SK-N-SH (cell line): ENCODE data around the gene BDKRB2. TPM values are rescaled to one million over a fixed set of nuclear protein-coding genes. Genes with fewer than 3 reads are reported as not detected.

Experiments
- CTCF ChIA-PET: fragments of 300-600, 350-600 bp; formaldehyde crosslinking; extraction: SDS; loops from one replicate; lab custom pipeline; 2021; lab: Yijun Ruan, JAX
- POLR2A ChIA-PET: fragments of 350-600 bp; sonication (Branson Sonifier 250); formaldehyde crosslinking; extraction: SDS; loops from one replicate; lab custom pipeline; 2020; ENCODE audit warnings: antibody characterized with exemption, inconsistent platforms; lab: Yijun Ruan, JAX
- DNase-seq: peaks from one replicate; pipeline ENCODE4 v3.0.0; 2012
- H2AFZ ChIP-seq: fragments of 200-600 bp; sonication (generic); 2 replicates; pipeline ENCODE4 v1.8.1; 2016; ENCODE audit warnings: antibody characterized with exemption, mild to moderate bottlenecking, low read depth
- H3F3A ChIP-seq: fragments of 200-600 bp; sonication (generic); replicated peaks from 2 replicates; pipeline ENCODE3; 2016; ENCODE audit warnings: antibody characterized with exemption, mild to moderate bottlenecking; ENCODE audit not compliant: insufficient read depth
- H3K27ac ChIP-seq, 2 experiments: fragments of 200-500 bp in 1 of 2; fragments of 200-600 bp in 1 of 2; sonication (Bioruptor generic) in 1 of 2; sonication (generic), shearing (Covaris generic) in 1 of 2; 2 replicates each; pipeline versions ENCODE4 v1.5.1 to v1.6.1; 2014 to 2016; ENCODE audit warnings: low read depth in 2 of 2, inconsistent platforms in 1 of 2, low read length in 1 of 2, mild to moderate bottlenecking in 1 of 2, mixed read lengths in 1 of 2
- H3K27me3 ChIP-seq: fragments of 200-600 bp; sonication (generic), shearing (Covaris generic); 2 replicates; pipeline ENCODE4 v1.6.1; 2016; ENCODE audit warnings: mixed run types; ENCODE audit not compliant: insufficient read depth
- H3K36me3 ChIP-seq, 2 experiments: fragments of 200-500 bp in 1 of 2; fragments of 200-600 bp in 1 of 2; sonication (Bioruptor generic) in 1 of 2; sonication (generic) in 1 of 2; replicated peaks in 1 of 2; 2 replicates each; pipeline versions ENCODE3 to v1.5.1; 2014 to 2016; ENCODE audit warnings: low read length in 1 of 2, mild to moderate bottlenecking in 1 of 2; ENCODE audit not compliant: insufficient read depth in 2 of 2, control insufficient read depth in 1 of 2
- H3K4me1 ChIP-seq, 2 experiments: fragments of 200-500 bp in 1 of 2; fragments of 200-600 bp in 1 of 2; sonication (Bioruptor generic) in 1 of 2; sonication (generic), shearing (Covaris generic) in 1 of 2; 2 replicates each; pipeline versions ENCODE4 v1.5.1 to v1.6.1; 2014 to 2016; ENCODE audit warnings: low read depth in 1 of 2, low read length in 1 of 2, mixed run types in 1 of 2; ENCODE audit not compliant: insufficient read depth in 2 of 2, control insufficient read depth in 1 of 2
- H3K4me2 ChIP-seq: fragments of 200-600 bp; sonication (generic), shearing (Covaris generic); 2 replicates; pipeline ENCODE4 v1.6.1; 2017; ENCODE audit warnings: mixed run types
- H3K4me3 ChIP-seq, 2 experiments: fragments of 200-500 bp in 1 of 2; fragments of 200-600 bp in 1 of 2; sonication (Bioruptor generic) in 1 of 2; sonication (generic), shearing (Covaris generic) in 1 of 2; 2 replicates each; pipeline versions ENCODE4 v1.5.1 to v1.8.1; 2014 to 2016; ENCODE audit warnings: low read depth in 2 of 2, inconsistent platforms in 1 of 2, low read length in 1 of 2, mild to moderate bottlenecking in 1 of 2, mixed read lengths in 1 of 2, moderate library complexity in 1 of 2
- H3K79me2 ChIP-seq: fragments of 200-600 bp; sonication (generic); 2 replicates; pipeline ENCODE4 v1.8.1; 2017; ENCODE audit warnings: mild to moderate bottlenecking; ENCODE audit not compliant: insufficient read depth
- H3K9ac ChIP-seq: fragments of 200-600 bp; sonication (generic); 2 replicates; pipeline ENCODE4 v1.6.1; 2017; ENCODE audit warnings: mixed run types
- H3K9me2 ChIP-seq: fragments of 200-600 bp; sonication (generic); 2 replicates; pipeline ENCODE4 v1.6.1; 2017; ENCODE audit warnings: mixed run types
- H3K9me3 ChIP-seq: fragments of 200-600 bp; sonication (generic); 2 replicates; pipeline ENCODE4 v1.6.1; 2017; ENCODE audit warnings: mixed run types, mild to moderate bottlenecking, moderate library complexity
- H4K20me1 ChIP-seq: fragments of 200-600 bp; sonication (generic); 2 replicates; pipeline ENCODE4 v1.6.1; 2017; ENCODE audit warnings: mild to moderate bottlenecking, mixed run types; ENCODE audit not compliant: insufficient read depth
- CHD2 ChIP-seq: fragments of 150-350 bp; IDR thresholded peaks from 2 replicates; pipeline ENCODE4 v1.6.1; 2018; ENCODE audit warnings: low read length; ENCODE audit not compliant: partially characterized antibody
- EZH2phosphoT487 ChIP-seq: fragments of 200-600 bp; sonication (generic); IDR thresholded peaks from 2 replicates; pipeline ENCODE4 v1.6.1; 2017; ENCODE audit warnings: low read depth, mixed run types, mild to moderate bottlenecking, antibody characterized with exemption, moderate library complexity, borderline replicate concordance
- FOSL2 ChIP-seq: IDR thresholded peaks from 2 replicates; pipeline ENCODE4 v1.4.0; 2012; ENCODE audit warnings: low read depth, mild to moderate bottlenecking, moderate library complexity, borderline replicate concordance
- FOXM1 ChIP-seq: IDR thresholded peaks from 2 replicates; pipeline ENCODE4 v1.4.0; 2012; ENCODE audit warnings: low read depth, mild to moderate bottlenecking
- IRF3 ChIP-seq: fragments of 150-350 bp; IDR thresholded peaks from 2 replicates; pipeline ENCODE4 v1.6.1; 2016; ENCODE audit warnings: mild to moderate bottlenecking, low read depth, low read length
- JUND ChIP-seq: IDR thresholded peaks from 2 replicates; pipeline ENCODE4 v1.4.0; 2012
- MAX ChIP-seq: IDR thresholded peaks from 2 replicates; pipeline ENCODE4 v1.4.0; 2012; ENCODE audit warnings: low read depth
- MXI1 ChIP-seq: IDR thresholded peaks from 2 replicates; pipeline ENCODE4 v1.6.1; 2012; ENCODE audit warnings: mild to moderate bottlenecking, low read depth, low read length, improper control_type of control experiment
- RAD21 ChIP-seq: IDR thresholded peaks from 2 replicates; pipeline ENCODE4 v1.6.1; 2012; ENCODE audit warnings: mild to moderate bottlenecking, low read length
- RFX5 ChIP-seq: IDR thresholded peaks from 2 replicates; pipeline ENCODE4 v1.6.1; 2012; ENCODE audit warnings: mild to moderate bottlenecking, improper control_type of control experiment, low read length
- SIN3A ChIP-seq: IDR thresholded peaks from 2 replicates; pipeline ENCODE4 v1.6.1; 2012; ENCODE audit warnings: low read depth, mild to moderate bottlenecking, low read length, moderate library complexity, borderline replicate concordance
- TAF1 ChIP-seq: IDR thresholded peaks from 2 replicates; pipeline ENCODE4 v1.6.1; 2012; ENCODE audit warnings: low read depth, mild to moderate bottlenecking, low read length, moderate library complexity, borderline replicate concordance
- YY1 ChIP-seq: IDR thresholded peaks from 2 replicates; pipeline ENCODE4 v1.4.0; 2012; ENCODE audit warnings: low read depth, mild to moderate bottlenecking
- ZBTB33 ChIP-seq: IDR thresholded peaks from 2 replicates; pipeline ENCODE4 v1.4.0; 2012; ENCODE audit warnings: low read depth, borderline replicate concordance
- WGBS: methylation state at CpG from one replicate; pipeline ENCODE4 v1.1.6; 2017; ENCODE audit warnings: low lambda C conversion rate; 5-methylcytosine and 5-hydroxymethylcytosine counted together
- polyA plus RNA-seq, 3 experiments: library from polyadenylated mRNA; depleted of rRNA; stranded (reverse); fragments of >200 nt; gene quantifications; 2 replicates each; pipeline ENCODE4 v1.2.3, GENCODE V29; 2012

The BDKRB2 gene
- polyA plus RNA-seq, 1 of the 3 experiments (the other 2 are of a cell fraction) = 4.8 TPM

GRCh38 chr14:96265383-96266095 lies 60.9 kb downstream of the BDKRB2 start:
- no peak for TF ChIP-seq MXI1
- TF ChIP-seq FOXM1 = no peak
- no peak for TF ChIP-seq FOSL2
- TF ChIP-seq MAX = no peak
- TF ChIP-seq JUND = no peak
- TF ChIP-seq RAD21 = no peak
- TF ChIP-seq SIN3A = no peak
- TF ChIP-seq YY1 = no peak
- no peak for TF ChIP-seq RFX5
- no peak for TF ChIP-seq CHD2
- no peak for TF ChIP-seq EZH2phosphoT487
- no peak for TF ChIP-seq TAF1
- TF ChIP-seq ZBTB33 = no peak
- no peak for TF ChIP-seq IRF3
- H3K4me1 ChIP-seq = peaks cover 29 to 43% of the 10 kb centered on the region in 2 experiments; a peak in 3 of 4 replicates
- peak overlapping the region in 1 of 2 experiments; percentile 87; a peak in 1 of 4 replicates for H3K27ac ChIP-seq
- H2AFZ ChIP-seq = no peak overlapping the region
- no peak for DNase-seq
- no peak overlapping the region for H3K9ac ChIP-seq
- 70% methylated on average over 15 of the region's 16 CpGs for WGBS
- ChIA-PET POLR2A (no interaction called here), CTCF (interaction anchor here (1.1 to 4.7 kb wide), 4 partner anchors 10 to 266 kb away, joined by 3 to 49 read pairs (median 13); no protein-coding TSS in a partner anchor)
- H3F3A ChIP-seq = peaks cover 17% of the 10 kb centered on the region
- H3K4me2 ChIP-seq = no peak overlapping the region
- no peak overlapping the region for H3K4me3 ChIP-seq
- H4K20me1 ChIP-seq = no peaks in the 10 kb centered on the region
- H3K9me3 ChIP-seq = no peaks in the 10 kb centered on the region
- no peaks in the 10 kb centered on the region for H3K9me2 ChIP-seq
- peaks cover 33% of the 10 kb centered on the region; the same call in 1 of the 2 replicates for H3K79me2 ChIP-seq
- no peaks in the 10 kb centered on the region for H3K27me3 ChIP-seq
- peaks cover 0 to 27% of the 10 kb centered on the region in 2 experiments for H3K36me3 ChIP-seq
